Measurements from ENCODE around the gene CCDC78.

The CCDC78 gene

GRCh38 chr16:762595-763268 lies 36.5 kb upstream of the CCDC78 start:
- TF ChIP-seq EZH2phosphoT487 (conservative IDR thresholded peaks at IDR 0.05; ENCODE audit: low read length) (no peak), CTCF (IDR thresholded peaks at IDR 0.05; ENCODE audit: insufficient read depth, low read length, poor library complexity, severe bottlenecking) (no peak)
- no peak overlapping the region for H3K9ac ChIP-seq (ENCODE audit: low read length)

GRCh38 chr16:761625-762513 lies 35.6 kb upstream of the CCDC78 start:
- Histone ChIP-seq H3K9me3 (ENCODE audit: insufficient read depth, low read length) (no peaks in the 10 kb centered on the region), H3K9ac (ENCODE audit: low read length) (no peak overlapping the region), H3K9me2 (replicated peaks; ENCODE audit: insufficient read depth, low read length) (no peaks in the 10 kb centered on the region), H4K20me1 (ENCODE audit: low read depth, low read length) (no peaks in the 10 kb centered on the region), H3K4me2 (ENCODE audit: low read depth, low read length, poor library complexity, severe bottlenecking) (no peak overlapping the region), H3K79me2 (ENCODE audit: insufficient read depth, low read length) (no peaks in the 10 kb centered on the region), H3K4me3 (ENCODE audit: insufficient read depth, low read length, poor library complexity, severe bottlenecking) (no peak overlapping the region), H3F3A (ENCODE audit: insufficient read depth) (no peaks in the 10 kb centered on the region), H2AFZ (ENCODE audit: low read depth, low read length, severe bottlenecking) (no peak overlapping the region), H3K27ac (ENCODE audit: low read depth, low read length) (no peak overlapping the region), H3K27me3 (ENCODE audit: low read length) (no peaks in the 10 kb centered on the region), H3K36me3 (ENCODE audit: low read length) (no peaks in the 10 kb centered on the region)
- no peak for TF ChIP-seq EZH2phosphoT487 (conservative IDR thresholded peaks at IDR 0.05; ENCODE audit: low read length)
- TF ChIP-seq CTCF (IDR thresholded peaks at IDR 0.05; ENCODE audit: insufficient read depth, low read length, poor library complexity, severe bottlenecking) = no peak

More at GRCh38 chr16:762595-763268, 36.5 kb upstream of the CCDC78 start:
- Histone ChIP-seq H3K79me2 (ENCODE audit: insufficient read depth, low read length) (no peaks in the 10 kb centered on the region), H3K27me3 (ENCODE audit: low read length) (no peaks in the 10 kb centered on the region), H3K9me2 (replicated peaks; ENCODE audit: insufficient read depth, low read length) (no peaks in the 10 kb centered on the region), H3K4me3 (ENCODE audit: insufficient read depth, low read length, poor library complexity, severe bottlenecking) (no peak overlapping the region), H3K9me3 (ENCODE audit: insufficient read depth, low read length) (no peaks in the 10 kb centered on the region), H3K36me3 (ENCODE audit: low read length) (no peaks in the 10 kb centered on the region), H2AFZ (ENCODE audit: low read depth, low read length, severe bottlenecking) (no peak overlapping the region), H3K4me2 (ENCODE audit: low read depth, low read length, poor library complexity, severe bottlenecking) (no peak overlapping the region), H4K20me1 (ENCODE audit: low read depth, low read length) (no peaks in the 10 kb centered on the region), H3F3A (ENCODE audit: insufficient read depth) (no peaks in the 10 kb centered on the region), H3K27ac (ENCODE audit: low read depth, low read length) (no peak overlapping the region)

- H3K9me2 ChIP-seq (replicated peaks; ENCODE audit: insufficient read depth, low read length) = no peaks in the 10 kb centered on the region
- H3K79me2 ChIP-seq (ENCODE audit: insufficient read depth, low read length) = no peaks in the 10 kb centered on the region
- no peak within 1 kb of the TSS for H3K4me3 ChIP-seq (ENCODE audit: insufficient read depth, low read length, poor library complexity, severe bottlenecking)
- no peaks in the 10 kb centered on the region for H3K27me3 ChIP-seq (ENCODE audit: low read length)
- H3K4me2 ChIP-seq (ENCODE audit: low read depth, low read length, poor library complexity, severe bottlenecking) = no peak within 1 kb of the TSS
- no peaks in the 10 kb centered on the region for H3K36me3 ChIP-seq (ENCODE audit: low read length)
- H3K9me3 ChIP-seq (ENCODE audit: insufficient read depth, low read length) = no peaks in the 10 kb centered on the region
- H3K9ac ChIP-seq (ENCODE audit: low read length) = no peak within 1 kb of the TSS
- H4K20me1 ChIP-seq (ENCODE audit: low read depth, low read length) = no peaks in the 10 kb centered on the region
- no peaks in the 10 kb centered on the region for H3F3A ChIP-seq (ENCODE audit: insufficient read depth)
- TF ChIP-seq EZH2phosphoT487 (conservative IDR thresholded peaks at IDR 0.05; ENCODE audit: low read length) = no peak
- TF ChIP-seq CTCF (IDR thresholded peaks at IDR 0.05; ENCODE audit: insufficient read depth, low read length, poor library complexity, severe bottlenecking) = no peak
- no peak within 1 kb of the TSS for H2AFZ ChIP-seq (ENCODE audit: low read depth, low read length, severe bottlenecking)
- no peak within 1 kb of the TSS for H3K27ac ChIP-seq (ENCODE audit: low read depth, low read length)
Measured at GRCh38 chr16:760545-761343, 34.5 kb upstream of the CCDC78 start, which contains the start of gene MSLN. MSLN (plus strand) TSS chr16:760734; CDS start chr16:762681, 1,947 bp downstream.
